SK-MEL-5 (cell line): Measurements from ENCODE around the gene RASAL3. TPM values are rescaled to one million over a fixed set of nuclear protein-coding genes. Genes with fewer than 3 reads are reported as not detected.
A peak's percentile ranks its signal among the peaks of the same experiment; 100 is the strongest.

Experiments
- DNase-seq: peaks from one replicate; pipeline ENCODE4 v3.0.0-alpha.2; 2016; ENCODE audit warnings: low read depth, low spot score
- in situ Hi-C: cut with HindIII; loops from 2 replicates; pipeline ENCODE4 v1.10.0; 2016; ENCODE audit warnings: low sequenced_read_pairs, high pct_unique_total_duplicates, low pct_unique_long_range_greater_than_20kb
- total RNA-seq: library from RNA; depleted of rRNA; stranded (reverse); fragments of >200 nt; shearing (Covaris generic); gene quantifications from 2 replicates; pipeline ENCODE4 v1.2.3, GENCODE V29; 2014

The RASAL3 gene
- total RNA-seq, 1 experiment from 2014 or later = not detected

- in situ Hi-C loops = no loop called here
- DNase-seq = no peak
Measured at GRCh38 chr19:15442142-15442920, 22.0 kb downstream of the RASAL3 start.

DNA sequence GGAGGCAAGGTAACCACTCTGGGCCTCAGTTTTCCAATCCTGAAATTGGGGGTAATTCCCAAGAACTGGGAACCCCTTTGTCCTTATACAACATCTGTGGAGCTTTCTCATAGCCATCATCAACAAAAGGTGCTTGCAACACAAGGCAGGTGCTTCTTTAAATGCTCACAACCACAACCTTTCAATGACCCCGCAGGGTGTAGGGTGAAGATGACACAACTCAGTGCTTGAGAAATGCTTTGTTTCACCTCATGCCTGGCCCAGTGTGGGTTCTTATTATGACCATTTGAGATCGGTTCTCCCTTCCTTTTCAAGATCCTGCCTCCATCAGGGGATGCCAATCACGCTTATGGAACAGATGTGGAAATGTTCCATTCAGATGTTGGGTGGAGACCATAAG, 23.0 kb downstream of the RASAL3 start:
- in situ Hi-C loops = no loop called here

GRCh38 chr19:15439821-15440641, 24.3 kb downstream of the RASAL3 start:
- DNase-seq = no peak
- in situ Hi-C loops = no loop called here

More for the DNA sequence above, 23.0 kb downstream of the RASAL3 start:
- no peak for DNase-seq

DNA sequence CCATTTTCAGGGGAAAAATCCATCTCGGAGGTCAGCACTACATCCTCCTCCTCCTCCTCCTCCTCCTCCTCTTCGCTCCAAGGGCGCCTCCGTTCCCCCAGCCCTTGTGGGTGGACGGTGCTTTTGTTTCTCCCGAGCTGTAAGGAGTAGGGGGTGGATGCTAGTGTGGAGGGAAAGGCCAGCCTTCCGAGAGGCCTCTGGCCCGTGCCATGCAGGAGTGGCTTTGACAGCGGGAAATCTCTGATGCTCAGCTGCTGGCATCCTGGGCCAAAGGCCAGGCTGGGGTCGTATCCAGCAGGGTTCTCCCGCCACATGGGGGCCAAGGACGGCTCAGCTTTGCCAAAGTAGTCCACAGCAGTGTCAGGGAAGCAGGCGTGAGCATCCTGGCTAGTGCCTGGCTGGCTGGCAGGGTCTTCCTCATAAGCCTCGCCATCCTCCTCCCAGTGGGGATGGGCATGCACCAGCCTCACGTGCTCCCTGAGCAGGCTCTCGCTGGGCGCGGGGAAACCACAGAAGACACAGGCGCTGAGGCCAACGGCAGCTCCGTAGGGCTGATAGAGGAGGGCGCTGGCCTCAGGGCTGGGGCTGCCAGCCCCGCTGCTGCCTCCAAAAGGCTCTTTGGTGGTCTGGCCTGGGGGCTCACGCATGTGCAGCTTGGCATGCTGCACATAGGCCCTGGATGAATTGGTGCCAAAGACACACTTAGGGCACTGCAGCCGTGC, 25.1 kb downstream of the RASAL3 start:
- no peak for DNase-seq
- in situ Hi-C loops = no loop called here

DNA sequence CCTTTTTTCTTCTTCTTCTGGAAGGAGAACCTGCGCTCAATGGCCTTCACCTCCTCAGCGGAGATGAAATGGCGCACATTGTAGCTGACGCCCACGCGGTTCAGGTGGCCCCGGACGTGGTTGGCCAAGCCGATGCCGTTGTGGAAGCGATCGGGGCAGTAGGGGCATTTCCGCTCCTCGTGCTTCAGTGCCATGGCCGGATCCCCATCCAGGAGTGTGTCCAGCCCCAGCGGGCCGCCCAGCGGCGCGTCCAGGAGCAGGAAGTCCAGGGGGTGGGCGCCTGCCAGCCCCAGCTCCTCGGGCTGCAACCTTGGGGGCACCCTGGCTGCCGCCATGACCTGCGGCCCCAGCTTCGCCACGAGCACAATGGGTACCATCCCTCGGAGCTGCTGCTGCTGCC, 25.8 kb downstream of the RASAL3 start:
- in situ Hi-C loops = no loop called here
- no peak for DNase-seq

DNA sequence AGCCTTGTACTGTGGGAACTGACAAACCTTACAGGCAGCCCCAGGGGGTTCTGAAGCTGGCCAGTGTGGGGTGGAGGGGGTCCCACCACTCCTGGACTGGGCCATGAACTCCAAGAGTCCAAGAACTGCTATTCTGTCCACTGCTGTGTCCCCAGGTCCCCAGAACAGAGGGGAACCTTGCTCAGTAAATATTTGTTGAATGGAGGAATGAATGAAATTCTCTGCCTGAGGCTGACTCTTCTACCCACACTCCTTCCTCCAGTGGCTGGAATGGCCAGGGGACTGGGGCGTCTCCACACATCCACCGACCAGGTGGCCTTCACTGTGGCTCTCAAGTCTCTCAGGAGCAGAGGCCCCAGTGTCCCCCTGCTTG, 26.2 kb downstream of the RASAL3 start:
- in situ Hi-C loops = no loop called here
- DNase-seq = no peak

- in situ Hi-C loops = no loop called here
- DNase-seq = no peak
Measured at GRCh38 chr19:15437355-15438123, 26.8 kb downstream of the RASAL3 start.

DNA sequence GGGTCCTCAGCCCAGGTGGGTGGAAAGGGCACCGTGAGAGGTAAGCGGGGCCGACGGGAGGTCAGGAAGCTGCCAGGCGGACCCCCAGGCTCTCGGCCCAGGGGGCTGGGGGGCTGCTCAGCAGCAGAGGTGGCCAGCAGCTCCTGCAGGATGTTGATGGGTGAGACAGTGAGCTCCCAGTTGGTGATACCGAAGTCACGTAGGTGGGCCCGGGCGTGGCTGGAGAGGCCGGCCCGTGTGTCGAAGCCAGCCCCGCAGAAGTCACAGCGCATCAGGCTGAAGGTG, 27.6 kb downstream of the RASAL3 start:
- in situ Hi-C loops = no loop called here
- DNase-seq = no peak

- DNase-seq = no peak
- in situ Hi-C loops = no loop called here
Measured at GRCh38 chr19:15436012-15436825, 28.1 kb downstream of the RASAL3 start.

- DNase-seq = no peak
- in situ Hi-C loops = no loop called here
Measured at GRCh38 chr19:15433519-15434069, 30.8 kb downstream of the RASAL3 start.

DNA sequence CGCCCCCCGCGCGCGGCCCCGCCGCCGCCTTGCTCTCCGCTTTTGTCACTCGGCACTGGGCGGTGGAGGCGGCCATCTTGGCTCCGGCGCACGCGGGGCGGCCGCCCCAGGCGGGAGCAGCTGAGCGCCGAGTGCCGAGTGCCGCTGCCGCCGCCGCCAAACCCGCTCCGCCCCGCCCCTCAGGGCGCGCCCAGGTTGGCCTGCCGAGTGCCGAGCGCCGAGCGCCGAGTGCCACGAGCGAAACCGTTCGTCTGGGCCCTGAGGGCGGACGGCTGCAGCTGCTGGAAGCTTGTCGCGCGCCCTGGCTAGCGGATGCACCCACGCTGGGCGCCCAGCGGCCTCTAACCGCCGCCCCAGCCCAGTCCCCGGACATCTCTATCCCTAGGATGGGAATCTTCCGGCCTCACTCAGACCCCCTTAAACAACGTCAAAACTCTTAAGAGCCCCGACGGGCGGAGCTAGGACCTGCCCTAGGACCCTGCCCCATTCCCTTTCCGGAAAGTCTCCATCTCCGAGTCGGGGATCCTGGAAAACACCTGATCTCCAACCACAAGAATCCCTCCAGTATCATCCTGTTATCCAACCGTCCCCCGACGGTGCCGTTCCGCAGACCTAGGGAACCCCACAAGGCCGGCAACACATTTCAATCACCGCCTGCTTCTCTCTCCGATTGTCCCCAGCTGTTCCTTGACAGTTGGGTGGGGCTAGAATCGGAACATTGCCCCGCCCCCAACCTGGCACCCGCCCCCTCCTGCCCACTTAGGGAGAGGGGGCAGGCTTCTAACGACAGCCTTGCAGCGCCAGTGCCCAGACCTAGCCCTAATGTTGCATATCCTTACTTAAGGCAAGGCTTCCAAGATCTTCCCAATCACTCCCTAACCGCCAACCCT, 31.5 kb downstream of the RASAL3 start:
- in situ Hi-C loops = no loop called here

GRCh38 chr19:15432018-15432494, 32.3 kb downstream of the RASAL3 start:
- in situ Hi-C loops = no loop called here
- no peak for DNase-seq

More for the DNA sequence above, 31.5 kb downstream of the RASAL3 start:
- peak; percentile 82 for DNase-seq

GRCh38 chr19:15431396-15432017, 32.8 kb downstream of the RASAL3 start:
- no peak for DNase-seq
- in situ Hi-C loops = no loop called here

GRCh38 chr19:15430526-15431120, 33.7 kb downstream of the RASAL3 start:
- in situ Hi-C loops = no loop called here
- no peak for DNase-seq

DNA sequence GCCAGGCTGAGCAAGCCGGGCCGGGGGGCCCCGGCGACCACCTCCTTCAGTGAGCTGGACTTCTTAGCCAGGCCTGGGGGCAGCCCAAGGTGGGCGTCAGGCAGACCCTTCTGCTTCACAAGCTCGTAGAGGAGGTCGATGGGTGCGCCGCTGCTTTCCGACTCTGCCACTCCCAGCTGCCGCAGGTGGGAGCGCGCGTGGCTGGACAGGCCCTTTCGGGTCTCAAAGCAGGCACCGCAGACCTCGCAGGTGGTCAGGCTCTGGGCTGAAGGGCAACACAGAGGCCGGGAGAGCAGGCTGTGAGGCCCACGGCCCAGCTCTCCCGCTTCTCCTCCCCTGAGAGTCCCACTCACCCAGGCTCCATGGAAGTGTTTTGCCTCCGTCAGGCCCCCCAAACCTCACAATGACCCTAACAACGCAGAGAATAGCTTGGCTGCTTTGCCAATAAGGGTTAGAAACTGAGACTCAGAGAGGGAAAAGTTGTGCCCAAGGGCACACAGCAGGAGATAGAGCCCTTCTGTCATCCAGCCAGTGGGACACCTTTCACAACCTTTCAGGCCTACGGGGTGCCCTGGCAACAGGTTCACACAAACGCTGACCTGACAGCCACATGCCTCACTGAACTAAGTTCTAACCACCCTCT, 34.4 kb downstream of the RASAL3 start:
- DNase-seq = no peak
- in situ Hi-C loops = no loop called here
